ENCODE results near the gene SERPINH1. TPM values are rescaled to one million over a fixed set of nuclear protein-coding genes. Genes with fewer than 3 reads are reported as not detected.

Gene SERPINH1
- total RNA-seq, 1 donor from 2014 or later, result 4.5 TPM

- ChIA-PET POLR2A (interaction anchor here (0.6 kb wide), 1 partner anchor 161 kb away, joined by 5 read pairs; no protein-coding TSS in a partner anchor), CTCF (interaction anchor here (1.0 to 1.5 kb wide), 2 partner anchors 81 to 137 kb away, joined by 3 to 8 read pairs; no protein-coding TSS in a partner anchor)
- intact Hi-C loops (cut with micrococcal nuclease), result loop anchor here (5.0 kb wide), 2 partner anchors 34 to 579 kb away; partner anchors contain the start of genes SPCS2 and XRRA1
- Mint-ChIP-seq H3K36me3 (ENCODE audit: low read depth) (no peaks in the 10 kb centered on the region), H3K4me3 (peak overlapping the region; percentile 83), H3K4me1 (peaks cover 32% of the 10 kb centered on the region), H3K9me3 (no peaks in the 10 kb centered on the region), H3K27me3 (peaks cover 3% of the 10 kb centered on the region), H3K27ac (no peak overlapping the region)
- ATAC-seq (ENCODE audit: low read depth) (no peak), DNase-seq (no peak)
- no peak for TF ChIP-seq CTCF (IDR thresholded peaks at IDR 0.05)
These were observed 35.9 kb upstream of the SERPINH1 start for GRCh38 chr11:75526192-75526541.

DNA sequence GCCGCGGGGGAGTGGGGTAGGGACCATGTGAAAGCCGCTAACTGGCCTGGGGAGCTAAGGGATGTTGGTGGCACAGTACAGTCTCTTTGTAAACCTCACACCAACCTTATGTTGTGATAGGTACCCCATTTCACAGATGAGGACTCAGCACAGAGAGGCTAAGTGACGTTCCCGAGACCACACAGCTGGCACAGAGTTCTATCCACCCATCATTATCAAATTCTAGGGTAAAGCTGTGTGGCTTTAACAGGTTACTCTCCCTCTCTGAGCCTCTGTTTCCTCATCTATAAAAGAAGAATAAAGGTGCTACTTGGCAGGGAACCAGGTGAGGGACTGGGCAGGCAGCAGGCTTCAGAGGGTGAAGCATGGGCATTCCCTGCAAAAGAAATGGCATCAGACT lies 34.9 kb upstream of the SERPINH1 start:
- Mint-ChIP-seq H3K4me3 (peak overlapping the region; percentile 83), H3K9me3 (no peaks in the 10 kb centered on the region), H3K4me1 (peaks cover 30% of the 10 kb centered on the region), H3K27me3 (peaks cover 3% of the 10 kb centered on the region), H3K27ac (no peak overlapping the region), H3K36me3 (ENCODE audit: low read depth) (no peaks in the 10 kb centered on the region)
- ChIA-PET POLR2A (no interaction called here), CTCF (interaction anchor here (2.0 kb wide), 1 partner anchor 119 kb away, joined by 5 read pairs; no protein-coding TSS in a partner anchor)
- DNase-seq, result no peak
- ATAC-seq (ENCODE audit: low read depth), result no peak
- no peak for TF ChIP-seq CTCF (IDR thresholded peaks at IDR 0.05)
- intact Hi-C loops (cut with micrococcal nuclease), result loop anchor here (5.0 kb wide), 2 partner anchors 35 to 580 kb away; partner anchors contain the start of genes SPCS2 and XRRA1

GRCh38 chr11:75527938-75528735 lies 33.9 kb upstream of the SERPINH1 start:
- Mint-ChIP-seq H3K4me1 (peaks cover 31% of the 10 kb centered on the region), H3K4me3 (peak overlapping the region; percentile 21), H3K27ac (no peak overlapping the region), H3K36me3 (ENCODE audit: low read depth) (no peaks in the 10 kb centered on the region), H3K27me3 (peaks cover 6% of the 10 kb centered on the region), H3K9me3 (no peaks in the 10 kb centered on the region)
- ATAC-seq (ENCODE audit: low read depth) (no peak), DNase-seq (no peak)
- TF ChIP-seq CTCF (IDR thresholded peaks at IDR 0.05), result no peak
- ChIA-PET POLR2A (interaction anchor here (0.7 kb wide), 1 partner anchor 58 kb away, joined by 6 read pairs; no protein-coding TSS in a partner anchor), CTCF (interaction anchor here (2.0 to 9.3 kb wide), 2 partner anchors 84 to 120 kb away, joined by 5 to 153 read pairs; no protein-coding TSS in a partner anchor)
- intact Hi-C loops (cut with micrococcal nuclease), result loop anchor here (5.0 kb wide), 2 partner anchors 36 to 581 kb away; partner anchors contain the start of genes SPCS2 and XRRA1

DNA sequence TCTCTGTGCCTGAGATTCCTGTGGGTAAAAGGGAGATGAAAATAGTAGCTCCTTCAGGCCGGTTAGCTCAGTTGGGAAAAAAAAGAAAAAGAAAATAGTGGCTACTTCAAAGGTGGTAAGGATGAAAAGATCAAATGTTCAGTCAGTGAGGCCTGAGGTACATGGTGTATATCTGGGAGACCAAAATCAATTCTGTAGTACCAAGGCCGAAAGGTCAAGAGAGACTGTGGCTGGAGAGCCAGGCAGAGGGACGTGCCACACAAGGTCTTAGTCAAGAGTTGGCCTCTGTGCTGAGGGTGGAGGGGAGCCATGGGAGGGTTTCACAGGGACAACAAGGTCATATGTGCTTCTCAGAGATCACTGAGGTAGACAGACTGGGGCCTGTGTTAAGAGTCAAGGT lies 31.5 kb upstream of the SERPINH1 start:
- Mint-ChIP-seq H3K27ac (no peak overlapping the region), H3K36me3 (ENCODE audit: low read depth) (no peaks in the 10 kb centered on the region), H3K4me1 (peaks cover 19% of the 10 kb centered on the region), H3K9me3 (no peaks in the 10 kb centered on the region), H3K27me3 (peaks cover 6% of the 10 kb centered on the region), H3K4me3 (no peak overlapping the region)
- intact Hi-C loops (cut with micrococcal nuclease), result no loop called here
- TF ChIP-seq CTCF (IDR thresholded peaks at IDR 0.05), result no peak
- POLR2A ChIA-PET, result interaction anchor here (0.7 to 1.3 kb wide), 2 partner anchors 41 to 85 kb away, joined by 3 to 4 read pairs; no protein-coding TSS in a partner anchor
- DNase-seq, result no peak
- no peak for ATAC-seq (ENCODE audit: low read depth)
- CTCF ChIA-PET, result interaction anchor here (1.5 to 9.3 kb wide), 3 partner anchors 12 to 143 kb away, joined by 5 to 153 read pairs (median 14); no protein-coding TSS in a partner anchor

GRCh38 chr11:75531325-75531724 lies 30.7 kb upstream of the SERPINH1 start:
- CTCF ChIA-PET, result interaction anchor here (1.2 to 9.3 kb wide), 6 partner anchors 13 to 251 kb away, joined by 3 to 153 read pairs (median 12); no protein-coding TSS in a partner anchor
- no peaks in the 10 kb centered on the region for H3K36me3 Mint-ChIP-seq (ENCODE audit: low read depth)
- peaks cover 8% of the 10 kb centered on the region for H3K27me3 Mint-ChIP-seq
- no peak for TF ChIP-seq CTCF (IDR thresholded peaks at IDR 0.05)
- H3K4me1 Mint-ChIP-seq, result peaks cover 19% of the 10 kb centered on the region
- H3K9me3 Mint-ChIP-seq, result no peaks in the 10 kb centered on the region
- POLR2A ChIA-PET, result no interaction called here
- no peak overlapping the region for H3K27ac Mint-ChIP-seq
- intact Hi-C loops (cut with micrococcal nuclease), result no loop called here
- ATAC-seq (ENCODE audit: low read depth), result no peak
- H3K4me3 Mint-ChIP-seq, result no peak overlapping the region
- no peak for DNase-seq

All from activated B cell treated with CpG ODN at 0.5 μM for 24 hours (primary cell).